Esophagus muscularis mucosa (tissue), 4 donors: ENCODE measurements around the gene IL1RN. TPM values are rescaled to one million over a fixed set of nuclear protein-coding genes. Genes with fewer than 3 reads are reported as not detected.

Source experiments
- DNase-seq: peaks from one replicate; pipeline ENCODE4 v3.0.0-alpha.2; 2017; ENCODE audit errors: extremely low spot score
- H3K27ac ChIP-seq, 4 donors: fragments of 200-600 bp; sonication (generic); replicated peaks in 1 of 4; 1 replicate in 3 of 4; 2 replicates in 1 of 4; pipeline ENCODE4 v1.5.1; 2016 to 2019; ENCODE audit warnings: mild to moderate bottlenecking in 1 of 4
- H3K27me3 ChIP-seq, 4 donors: fragments of 200-600 bp; sonication (generic); one replicate each; pipeline versions ENCODE4 v1.5.1 to v1.6.0; 2016 to 2019
- H3K36me3 ChIP-seq, 4 donors: fragments of 200-600 bp; sonication (generic); one replicate each; pipeline ENCODE4 v1.5.1; 2016 to 2019
- H3K4me1 ChIP-seq, 4 donors: fragments of 200-600 bp; sonication (generic); one replicate each; pipeline ENCODE4 v1.5.1; 2016 to 2019
- H3K4me3 ChIP-seq, 4 donors: fragments of 200-600 bp; sonication (generic); 1 replicate in 2 of 4; 2 replicates in 2 of 4; pipeline ENCODE4 v1.5.1; 2016 to 2019; ENCODE audit warnings: mild to moderate bottlenecking in 4 of 4, moderate library complexity in 1 of 4
- H3K9me3 ChIP-seq, 4 donors: fragments of 200-600 bp; sonication (generic); 1 replicate in 3 of 4; 2 replicates in 1 of 4; pipeline ENCODE4 v1.5.1; 2016 to 2019
- CTCF ChIP-seq, 3 experiments: fragments of 200-600 bp in 2 of 3; fragments of 450-650 bp in 1 of 3; sonication (generic) in 2 of 3; IDR thresholded peaks; one replicate each; pipeline ENCODE4 v1.5.1; 2017 to 2019; ENCODE audit warnings: antibody characterized with exemption in 3 of 3, mild to moderate bottlenecking in 2 of 3, moderate library complexity in 1 of 3
- EP300 ChIP-seq: sonication (generic); formaldehyde crosslinking; IDR thresholded peaks from one replicate; pipeline ENCODE4 v1.6.1; 2017; ENCODE audit warnings: antibody characterized with exemption
- POLR2A ChIP-seq: fragments of 450-650 bp; IDR thresholded peaks from one replicate; pipeline ENCODE4 v1.6.1; 2017; ENCODE audit warnings: antibody characterized with exemption, moderate library complexity, mild to moderate bottlenecking, low read depth
- POLR2AphosphoS5 ChIP-seq, 2 donors: sonication (generic); formaldehyde crosslinking; IDR thresholded peaks; one replicate each; pipeline ENCODE4 v1.6.1; 2017; ENCODE audit warnings: antibody characterized with exemption in 2 of 2
- WGBS: methylation state at CpG from one replicate; pipeline ENCODE4 v1.1.5; 2018; 5-methylcytosine and 5-hydroxymethylcytosine counted together
- intact Hi-C: fragments of 100-400 bp; cut with DNase I; formaldehyde crosslinking; loops from one replicate; pipeline ENCODE4 v1.15.1; 2023
- total RNA-seq, 4 donors: library from RNA; depleted of rRNA; stranded (reverse); fragments of >200 nt; gene quantifications; one replicate each; pipeline versions ENCODE4 v1.1.0 to v1.2.1, GENCODE V29; 2016

The IL1RN gene
- total RNA-seq, 4 donors from 2014 or later: 0.40 to 4.1 (median 0.83) TPM; not detected in 1

- Histone ChIP-seq H3K4me3 (no peak overlapping the region), H3K27me3 (no peaks in the 10 kb centered on the region), H3K36me3 (no peaks in the 10 kb centered on the region), H3K9me3 (no peaks in the 10 kb centered on the region), H3K4me1 (no peaks in the 10 kb centered on the region), H3K27ac (no peak overlapping the region)
- TF ChIP-seq POLR2AphosphoS5 (IDR thresholded peaks at IDR 0.05) (no peak), POLR2A (no peak), CTCF (IDR thresholded peaks at IDR 0.05) (no peak), EP300 (no peak)
- peak; percentile 92 for DNase-seq
- WGBS: 85% methylated on average over 8 of the region's 9 CpGs
- intact Hi-C loops: no loop called here
These were observed 9.7 kb upstream of the IL1RN start for GRCh38 chr2:113117541-113118262.

DNA sequence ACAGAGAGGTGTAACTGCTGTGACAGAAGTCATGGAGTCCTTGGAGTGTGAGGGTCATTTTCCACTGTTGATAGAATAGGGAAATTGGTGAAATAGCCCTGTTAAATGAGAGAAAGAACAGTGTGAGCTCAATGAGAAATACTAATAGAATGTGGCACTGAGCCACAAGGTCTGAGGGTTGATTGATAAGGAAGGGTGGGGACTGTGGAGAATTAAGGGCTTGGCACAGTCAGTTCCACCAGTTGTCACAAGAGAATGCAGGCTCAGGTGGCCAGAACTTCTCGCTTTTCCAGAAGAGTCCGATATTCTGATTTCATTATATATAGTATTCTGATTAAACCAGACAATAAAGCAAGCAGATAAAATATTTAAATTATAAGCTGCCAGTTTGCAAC is 9.1 kb upstream of the IL1RN start:
- intact Hi-C loops: no loop called here
- no peak overlapping the region for H3K27ac ChIP-seq
- TF ChIP-seq CTCF (IDR thresholded peaks at IDR 0.05) (no peak), POLR2AphosphoS5 (IDR thresholded peaks at IDR 0.05) (no peak), POLR2A (no peak), EP300 (no peak)
- 97% methylated on average over 2 of the region's 2 CpGs for WGBS
- no peaks in the 10 kb centered on the region for H3K27me3 ChIP-seq
- no peaks in the 10 kb centered on the region for H3K4me1 ChIP-seq
- no peak for DNase-seq
- no peak overlapping the region for H3K4me3 ChIP-seq
- no peaks in the 10 kb centered on the region for H3K9me3 ChIP-seq
- no peaks in the 10 kb centered on the region for H3K36me3 ChIP-seq

DNA sequence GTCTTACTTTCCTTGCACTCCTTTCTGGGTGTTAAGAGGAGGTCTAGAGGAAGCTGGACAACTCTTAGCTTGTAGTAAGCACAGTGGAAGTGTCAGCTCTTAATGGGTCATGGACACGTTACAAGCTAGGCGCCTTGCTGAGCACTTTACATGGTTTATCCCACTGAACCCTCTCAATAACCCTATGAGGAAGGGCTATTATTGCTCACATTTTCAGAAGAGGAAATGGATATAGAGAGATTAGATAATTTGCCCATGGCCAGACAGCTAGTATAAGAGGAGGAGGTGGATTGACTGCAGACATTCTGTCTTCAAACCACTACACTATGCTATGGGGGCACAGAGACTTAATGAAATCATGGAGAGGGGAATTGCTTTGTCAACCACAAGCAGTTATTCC is 8.3 kb upstream of the IL1RN start:
- H3K4me1 ChIP-seq: no peaks in the 10 kb centered on the region
- H3K27me3 ChIP-seq: peaks cover 0 to 7% (median 0%) of the 10 kb centered on the region in 4 donors
- intact Hi-C loops: no loop called here
- no peak overlapping the region for H3K4me3 ChIP-seq
- TF ChIP-seq CTCF (IDR thresholded peaks at IDR 0.05): no peak
- TF ChIP-seq EP300: no peak
- no peak for TF ChIP-seq POLR2AphosphoS5 (IDR thresholded peaks at IDR 0.05)
- TF ChIP-seq POLR2A: no peak
- H3K36me3 ChIP-seq: no peaks in the 10 kb centered on the region
- no peak for DNase-seq
- no peak overlapping the region for H3K27ac ChIP-seq
- WGBS: 89% methylated on average over 2 of the region's 2 CpGs
- H3K9me3 ChIP-seq: no peaks in the 10 kb centered on the region

DNA sequence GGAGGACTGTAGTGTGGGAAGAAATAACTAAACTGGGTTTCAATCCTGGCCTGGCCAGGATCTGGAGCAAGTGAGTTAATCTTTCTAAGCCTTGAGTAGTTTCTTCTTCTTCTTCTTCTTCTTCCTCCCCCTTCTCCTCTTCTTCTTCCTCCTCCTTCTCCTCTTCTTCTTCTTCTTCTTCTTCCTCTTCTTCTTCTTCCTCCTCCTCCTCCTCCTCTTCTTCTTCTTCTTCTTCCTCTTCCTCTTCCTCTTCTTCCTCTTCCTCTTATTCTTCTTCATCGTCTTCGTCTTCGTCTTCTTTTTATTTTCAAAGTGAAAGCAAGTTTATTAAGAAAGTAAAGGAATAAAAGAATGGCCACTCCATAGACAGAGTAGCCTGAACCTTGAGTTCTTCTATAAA is 6.5 kb upstream of the IL1RN start:
- TF ChIP-seq POLR2AphosphoS5 (IDR thresholded peaks at IDR 0.05) (no peak), CTCF (IDR thresholded peaks at IDR 0.05) (no peak), POLR2A (no peak), EP300 (no peak)
- Histone ChIP-seq H3K9me3 (no peaks in the 10 kb centered on the region), H3K27me3 (peaks cover 0 to 14% (median 0%) of the 10 kb centered on the region in 4 donors), H3K4me3 (no peak overlapping the region), H3K27ac (no peak overlapping the region), H3K36me3 (no peaks in the 10 kb centered on the region), H3K4me1 (peaks cover 0 to 2% (median 0%) of the 10 kb centered on the region in 4 donors)
- no peak for DNase-seq
- 77% methylated on average over 3 of the region's 3 CpGs for WGBS
- intact Hi-C loops: no loop called here

GRCh38 chr2:113122364-113122763 is 5.0 kb upstream of the IL1RN start:
- Histone ChIP-seq H3K4me1 (peaks cover 0 to 2% (median 0%) of the 10 kb centered on the region in 4 donors), H3K27me3 (peaks cover 0 to 14% (median 0%) of the 10 kb centered on the region in 4 donors), H3K36me3 (no peaks in the 10 kb centered on the region), H3K4me3 (no peak overlapping the region), H3K27ac (no peak overlapping the region), H3K9me3 (no peaks in the 10 kb centered on the region)
- no peak for DNase-seq
- intact Hi-C loops: no loop called here
- TF ChIP-seq CTCF (IDR thresholded peaks at IDR 0.05) (no peak), POLR2A (no peak), POLR2AphosphoS5 (IDR thresholded peaks at IDR 0.05) (no peak), EP300 (no peak)
- WGBS: 66% methylated on average over 4 of the region's 4 CpGs
